Measurements from ENCODE around the gene FOXP2. TPM values are rescaled to one million over a fixed set of nuclear protein-coding genes. Genes with fewer than 3 reads are reported as not detected.

FOXP2 gene
- total RNA-seq, 1 donor: 5.8 TPM

DNA sequence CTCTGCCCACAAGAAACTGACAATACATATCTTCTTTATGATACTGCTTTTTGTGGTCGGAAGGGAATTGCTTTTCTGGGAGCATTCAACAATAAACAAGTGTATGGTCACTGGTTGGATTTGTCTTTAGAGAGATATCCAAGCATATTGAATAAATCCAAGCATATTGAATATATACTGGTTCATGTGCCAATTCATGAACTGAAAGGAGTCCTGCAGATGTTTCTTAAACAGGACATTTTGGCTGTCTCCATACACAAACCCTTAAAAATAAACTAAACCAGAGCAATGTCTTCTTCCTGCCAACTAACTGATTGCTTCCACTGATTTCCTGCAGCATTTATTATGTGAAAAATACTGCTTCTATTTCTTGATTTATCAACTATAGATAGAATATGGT lies 173.9 kb downstream of the FOXP2 start:
- H3K27ac ChIP-seq (ENCODE audit: low read depth, low read length): no peak overlapping the region
- no peak overlapping the region for H3K4me2 ChIP-seq (ENCODE audit: insufficient read depth, low read length)
- H3K27me3 ChIP-seq (ENCODE audit: insufficient read depth, low read length): no peaks in the 10 kb centered on the region
- H3K4me1 ChIP-seq (ENCODE audit: insufficient read depth, low read length): no peaks in the 10 kb centered on the region
- TF ChIP-seq, protein P1, sequence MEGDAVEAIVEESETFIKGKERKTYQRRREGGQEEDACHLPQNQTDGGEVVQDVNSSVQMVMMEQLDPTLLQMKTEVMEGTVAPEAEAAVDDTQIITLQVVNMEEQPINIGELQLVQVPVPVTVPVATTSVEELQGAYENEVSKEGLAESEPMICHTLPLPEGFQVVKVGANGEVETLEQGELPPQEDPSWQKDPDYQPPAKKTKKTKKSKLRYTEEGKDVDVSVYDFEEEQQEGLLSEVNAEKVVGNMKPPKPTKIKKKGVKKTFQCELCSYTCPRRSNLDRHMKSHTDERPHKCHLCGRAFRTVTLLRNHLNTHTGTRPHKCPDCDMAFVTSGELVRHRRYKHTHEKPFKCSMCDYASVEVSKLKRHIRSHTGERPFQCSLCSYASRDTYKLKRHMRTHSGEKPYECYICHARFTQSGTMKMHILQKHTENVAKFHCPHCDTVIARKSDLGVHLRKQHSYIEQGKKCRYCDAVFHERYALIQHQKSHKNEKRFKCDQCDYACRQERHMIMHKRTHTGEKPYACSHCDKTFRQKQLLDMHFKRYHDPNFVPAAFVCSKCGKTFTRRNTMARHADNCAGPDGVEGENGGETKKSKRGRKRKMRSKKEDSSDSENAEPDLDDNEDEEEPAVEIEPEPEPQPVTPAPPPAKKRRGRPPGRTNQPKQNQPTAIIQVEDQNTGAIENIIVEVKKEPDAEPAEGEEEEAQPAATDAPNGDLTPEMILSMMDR (IDR thresholded peaks at IDR 0.05; ENCODE audit: extremely low read depth, low read depth, low read length): no peak
- no peak for DNase-seq (ENCODE audit: insufficient read length, low spot score, missing footprints)
- H2AFZ ChIP-seq (ENCODE audit: low read length): no peak overlapping the region
- H3K9me3 ChIP-seq (ENCODE audit: low read depth, low read length): no peaks in the 10 kb centered on the region
- H3K79me2 ChIP-seq (ENCODE audit: insufficient read depth, low read length): no peaks in the 10 kb centered on the region
- H4K20me1 ChIP-seq (ENCODE audit: insufficient read depth, low read length): no peaks in the 10 kb centered on the region
- no peak overlapping the region for H3K4me3 ChIP-seq (ENCODE audit: insufficient read depth, low read length)
- no peaks in the 10 kb centered on the region for H3K36me3 ChIP-seq (ENCODE audit: insufficient read depth, low read length)

DNA sequence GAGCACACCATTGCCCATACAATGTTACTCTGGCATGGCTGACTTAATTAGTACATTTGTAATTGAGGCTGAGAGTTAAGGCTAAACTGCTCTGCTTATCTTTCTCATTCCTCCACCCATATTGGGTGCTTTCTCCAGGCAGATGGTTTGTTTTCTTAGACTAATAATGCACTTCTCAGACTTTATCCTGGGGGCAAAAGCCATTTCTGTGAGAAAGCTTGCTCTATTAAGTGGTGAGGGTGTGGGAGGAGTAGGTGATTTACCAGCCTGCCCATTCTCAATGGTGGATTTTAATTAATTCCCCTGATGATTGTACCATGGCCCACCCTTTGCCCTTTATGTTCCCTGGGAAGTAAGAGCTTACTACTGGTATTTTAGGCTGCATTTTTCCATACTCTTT lies 174.8 kb downstream of the FOXP2 start:
- no peak for DNase-seq (ENCODE audit: insufficient read length, low spot score, missing footprints)
- no peaks in the 10 kb centered on the region for H3K9me3 ChIP-seq (ENCODE audit: low read depth, low read length)
- TF ChIP-seq, protein P1 (IDR thresholded peaks at IDR 0.05; ENCODE audit: extremely low read depth, low read depth, low read length): no peak
- no peak overlapping the region for H3K27ac ChIP-seq (ENCODE audit: low read depth, low read length)
- H3K27me3 ChIP-seq (ENCODE audit: insufficient read depth, low read length): no peaks in the 10 kb centered on the region
- no peaks in the 10 kb centered on the region for H3K36me3 ChIP-seq (ENCODE audit: insufficient read depth, low read length)
- H3K4me2 ChIP-seq (ENCODE audit: insufficient read depth, low read length): no peak overlapping the region
- H3K4me3 ChIP-seq (ENCODE audit: insufficient read depth, low read length): no peak overlapping the region
- H3K79me2 ChIP-seq (ENCODE audit: insufficient read depth, low read length): no peaks in the 10 kb centered on the region
- H4K20me1 ChIP-seq (ENCODE audit: insufficient read depth, low read length): no peaks in the 10 kb centered on the region
- H2AFZ ChIP-seq (ENCODE audit: low read length): no peak overlapping the region
- H3K4me1 ChIP-seq (ENCODE audit: insufficient read depth, low read length): no peaks in the 10 kb centered on the region

DNA sequence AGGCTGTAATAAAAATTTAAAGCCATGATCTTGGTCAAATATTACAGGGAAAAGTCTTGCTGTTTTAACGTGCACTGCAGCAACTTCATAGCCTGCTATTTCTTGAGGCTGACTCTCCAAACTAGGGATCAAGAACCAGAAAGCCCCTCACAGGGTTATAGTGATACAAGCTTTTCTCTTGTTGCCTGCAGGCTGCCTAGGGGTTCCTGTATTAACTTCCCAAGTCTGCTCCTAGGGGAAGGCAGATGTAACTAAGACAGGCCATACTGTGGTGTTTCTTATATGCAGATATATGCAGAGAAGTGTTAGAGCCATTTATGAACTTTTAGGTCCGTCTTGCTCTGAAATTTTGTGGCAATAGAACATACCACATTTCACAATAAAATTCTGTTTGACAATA lies 175.7 kb downstream of the FOXP2 start:
- no peaks in the 10 kb centered on the region for H3K9me3 ChIP-seq (ENCODE audit: low read depth, low read length)

DNA sequence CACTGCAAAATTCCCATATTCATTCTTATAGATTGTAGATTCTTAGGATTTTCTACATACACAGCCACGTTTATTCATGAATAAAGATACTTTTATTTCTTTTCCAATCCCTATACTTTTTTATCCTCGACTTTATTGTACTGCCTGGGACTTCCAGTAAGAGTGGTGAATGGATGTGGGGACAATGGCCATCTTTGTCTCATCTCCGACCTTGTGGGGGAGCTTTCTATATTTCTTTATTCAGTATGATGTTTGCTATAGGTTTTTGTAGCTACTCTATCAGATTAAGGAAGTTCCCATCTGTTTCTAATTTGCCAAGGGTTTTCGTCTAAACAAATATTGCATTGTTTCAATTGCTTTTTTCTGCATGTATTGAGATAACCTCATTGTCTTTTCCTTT lies 184.3 kb downstream of the FOXP2 start:
- no peak overlapping the region for H3K4me2 ChIP-seq (ENCODE audit: insufficient read depth, low read length)
- H3K27ac ChIP-seq (ENCODE audit: low read depth, low read length): no peak overlapping the region
- DNase-seq (ENCODE audit: insufficient read length, low spot score, missing footprints): no peak
- no peak overlapping the region for H2AFZ ChIP-seq (ENCODE audit: low read length)
- H3K4me3 ChIP-seq (ENCODE audit: insufficient read depth, low read length): no peak overlapping the region
- H3K27me3 ChIP-seq (ENCODE audit: insufficient read depth, low read length): no peaks in the 10 kb centered on the region
- H3K4me1 ChIP-seq (ENCODE audit: insufficient read depth, low read length): no peaks in the 10 kb centered on the region
- no peaks in the 10 kb centered on the region for H3K36me3 ChIP-seq (ENCODE audit: insufficient read depth, low read length)
- H3K79me2 ChIP-seq (ENCODE audit: insufficient read depth, low read length): no peaks in the 10 kb centered on the region
- no peaks in the 10 kb centered on the region for H3K9me3 ChIP-seq (ENCODE audit: low read depth, low read length)
- no peaks in the 10 kb centered on the region for H4K20me1 ChIP-seq (ENCODE audit: insufficient read depth, low read length)
- TF ChIP-seq, protein P1 (IDR thresholded peaks at IDR 0.05; ENCODE audit: extremely low read depth, low read depth, low read length): no peak

More for the DNA sequence above, 175.7 kb downstream of the FOXP2 start:
- H3K27me3 ChIP-seq (ENCODE audit: insufficient read depth, low read length): no peaks in the 10 kb centered on the region
- no peak overlapping the region for H3K4me2 ChIP-seq (ENCODE audit: insufficient read depth, low read length)
- no peak overlapping the region for H3K4me3 ChIP-seq (ENCODE audit: insufficient read depth, low read length)
- no peaks in the 10 kb centered on the region for H3K4me1 ChIP-seq (ENCODE audit: insufficient read depth, low read length)
- no peaks in the 10 kb centered on the region for H3K36me3 ChIP-seq (ENCODE audit: insufficient read depth, low read length)
- no peaks in the 10 kb centered on the region for H3K79me2 ChIP-seq (ENCODE audit: insufficient read depth, low read length)
- no peak overlapping the region for H3K27ac ChIP-seq (ENCODE audit: low read depth, low read length)
- no peaks in the 10 kb centered on the region for H4K20me1 ChIP-seq (ENCODE audit: insufficient read depth, low read length)
- TF ChIP-seq, protein P1 (IDR thresholded peaks at IDR 0.05; ENCODE audit: extremely low read depth, low read depth, low read length): no peak
- no peak overlapping the region for H2AFZ ChIP-seq (ENCODE audit: low read length)
- DNase-seq (ENCODE audit: insufficient read length, low spot score, missing footprints): no peak
